ENCODE data around the gene DGKD. TPM values are rescaled to one million over a fixed set of nuclear protein-coding genes. Genes with fewer than 3 reads are reported as not detected.

The DGKD gene
- total and polyA plus RNA-seq, 2 donors (not counting 1 experiment from before 2014, with no cell fraction given) = 224 to 396 TPM

DNA sequence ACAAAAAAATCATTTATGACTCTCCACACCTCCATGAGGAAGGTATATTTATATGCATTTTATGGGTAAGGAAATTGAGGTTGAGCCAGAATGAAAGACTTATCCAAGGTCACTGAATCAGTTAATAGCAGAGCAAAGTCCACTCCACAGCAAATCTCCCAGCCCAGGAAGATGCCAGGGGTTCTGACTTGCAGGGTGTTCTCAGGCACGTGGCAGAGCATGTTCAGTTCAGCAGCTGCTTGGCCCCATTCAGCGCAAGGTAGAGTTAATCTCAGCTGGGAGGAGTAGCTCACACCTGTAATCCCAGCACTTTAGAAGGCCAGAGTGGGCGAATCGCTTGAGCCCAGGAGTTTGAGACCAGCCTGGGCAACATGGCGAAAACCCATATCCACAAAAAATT is 17.8 kb upstream of the DGKD start:
- peak overlapping the region; percentile 28 for H3K27ac Mint-ChIP-seq
- 94% methylated on average over 5 of the region's 5 CpGs for WGBS (ENCODE audit: insufficient coverage)
- peaks cover 63 to 80% of the 10 kb centered on the region in 2 donors for H3K4me1 ChIP-seq (ENCODE audit: control insufficient read depth in 2 of 2, insufficient read depth in 2 of 2, low read length in 2 of 2)
- TF ChIP-seq EZH2 (IDR thresholded peaks at IDR 0.05; ENCODE audit: borderline replicate concordance, insufficient read depth, low read depth, low read length, poor library complexity, severe bottlenecking) = no peak
- TF ChIP-seq, protein P1, sequence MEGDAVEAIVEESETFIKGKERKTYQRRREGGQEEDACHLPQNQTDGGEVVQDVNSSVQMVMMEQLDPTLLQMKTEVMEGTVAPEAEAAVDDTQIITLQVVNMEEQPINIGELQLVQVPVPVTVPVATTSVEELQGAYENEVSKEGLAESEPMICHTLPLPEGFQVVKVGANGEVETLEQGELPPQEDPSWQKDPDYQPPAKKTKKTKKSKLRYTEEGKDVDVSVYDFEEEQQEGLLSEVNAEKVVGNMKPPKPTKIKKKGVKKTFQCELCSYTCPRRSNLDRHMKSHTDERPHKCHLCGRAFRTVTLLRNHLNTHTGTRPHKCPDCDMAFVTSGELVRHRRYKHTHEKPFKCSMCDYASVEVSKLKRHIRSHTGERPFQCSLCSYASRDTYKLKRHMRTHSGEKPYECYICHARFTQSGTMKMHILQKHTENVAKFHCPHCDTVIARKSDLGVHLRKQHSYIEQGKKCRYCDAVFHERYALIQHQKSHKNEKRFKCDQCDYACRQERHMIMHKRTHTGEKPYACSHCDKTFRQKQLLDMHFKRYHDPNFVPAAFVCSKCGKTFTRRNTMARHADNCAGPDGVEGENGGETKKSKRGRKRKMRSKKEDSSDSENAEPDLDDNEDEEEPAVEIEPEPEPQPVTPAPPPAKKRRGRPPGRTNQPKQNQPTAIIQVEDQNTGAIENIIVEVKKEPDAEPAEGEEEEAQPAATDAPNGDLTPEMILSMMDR (IDR thresholded peaks at IDR 0.05) = no peak
- intact Hi-C loops (cut with micrococcal nuclease) = no loop called here
- H4K20me1 ChIP-seq (ENCODE audit: control insufficient read depth, insufficient read depth, low read length, poor library complexity, severe bottlenecking) = no peaks in the 10 kb centered on the region
- ChIA-PET POLR2A (interaction anchor here (0.6 kb wide), 1 partner anchor 41 kb away, joined by 8 read pairs; no protein-coding TSS in a partner anchor), CTCF (interaction anchor here (0.7 kb wide), 1 partner anchor 84 kb away, joined by 4 read pairs; no protein-coding TSS in a partner anchor)
- H3K27ac ChIP-seq (ENCODE audit: low read length in 2 of 2) = no peak overlapping the region
- no peak overlapping the region for H3K9ac ChIP-seq (ENCODE audit: low read length)
- no peaks in the 10 kb centered on the region for H3K27me3 ChIP-seq (replicated peaks in 1 of 4; ENCODE audit: control extremely low read depth in 1 of 4, control insufficient read depth in 3 of 4, insufficient read depth in 4 of 4, low read length in 3 of 4)
- no peak overlapping the region for H3K4me2 ChIP-seq (replicated peaks; ENCODE audit: low read depth, low read length, poor library complexity, severe bottlenecking)
- no peaks in the 10 kb centered on the region for H3K79me2 ChIP-seq (ENCODE audit: control insufficient read depth, insufficient read depth, low read length)
- ATAC-seq (ENCODE audit: low read depth) (no peak), DNase-seq (no peak)
- peaks cover 79% of the 10 kb centered on the region for H3K4me1 Mint-ChIP-seq
- no peaks in the 10 kb centered on the region for H3K9me3 ChIP-seq (ENCODE audit: control extremely low read depth in 1 of 3, control insufficient read depth in 2 of 3, insufficient read depth in 1 of 3, low read length in 2 of 3)
- no peaks in the 10 kb centered on the region for H3K27me3 Mint-ChIP-seq
- H2AFZ ChIP-seq (ENCODE audit: insufficient read depth, low read depth, low read length, poor library complexity, severe bottlenecking) = no peak overlapping the region
- no peak overlapping the region for H3K4me3 ChIP-seq (ENCODE audit: control extremely low read depth in 1 of 5, extremely low read depth in 1 of 5, insufficient read depth in 1 of 5, low read depth in 2 of 5, low read length in 4 of 5)
- H3K4me3 Mint-ChIP-seq = no peak overlapping the region
- no peaks in the 10 kb centered on the region for H3K9me3 Mint-ChIP-seq (ENCODE audit: insufficient read depth)
- H3K36me3 ChIP-seq (replicated peaks in 1 of 2; ENCODE audit: control extremely low read depth in 1 of 2, control insufficient read depth in 1 of 2, extremely low read depth in 1 of 2, insufficient read depth in 2 of 2, low read length in 1 of 2) = no peaks in the 10 kb centered on the region

DNA sequence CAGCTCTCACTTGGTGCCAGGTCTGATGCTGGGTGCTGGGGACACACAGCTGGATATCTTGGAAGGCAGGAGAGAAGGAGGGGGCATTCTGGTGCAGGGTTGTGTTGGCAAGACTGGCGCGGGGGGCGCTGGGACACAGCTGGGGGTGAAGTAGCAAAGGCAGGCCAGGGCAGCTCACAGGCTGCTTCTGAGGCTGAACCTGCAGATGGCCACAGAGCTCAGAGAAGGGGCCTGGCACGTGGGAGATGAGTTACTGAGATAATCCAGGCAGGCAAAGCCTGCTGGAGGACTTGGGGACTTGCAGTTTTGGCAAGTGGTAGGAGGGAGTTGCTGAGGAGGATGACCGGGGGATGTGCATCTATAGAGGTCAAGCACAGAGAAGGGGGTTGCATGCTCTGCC is 16.2 kb upstream of the DGKD start:
- H3K4me3 Mint-ChIP-seq = peak overlapping the region; percentile 23
- intact Hi-C loops (cut with micrococcal nuclease) = no loop called here
- Histone ChIP-seq H3K9ac (ENCODE audit: low read length) (no peak overlapping the region), H3K27ac (ENCODE audit: low read length in 2 of 2) (no peak overlapping the region), H3K4me2 (replicated peaks; ENCODE audit: low read depth, low read length, poor library complexity, severe bottlenecking) (peak overlapping the region; percentile 60), H3K79me2 (ENCODE audit: control insufficient read depth, insufficient read depth, low read length) (no peaks in the 10 kb centered on the region), H3K9me3 (ENCODE audit: control extremely low read depth in 1 of 3, control insufficient read depth in 2 of 3, insufficient read depth in 1 of 3, low read length in 2 of 3) (no peaks in the 10 kb centered on the region), H2AFZ (ENCODE audit: insufficient read depth, low read depth, low read length, poor library complexity, severe bottlenecking) (no peak overlapping the region), H3K4me1 (ENCODE audit: control insufficient read depth in 2 of 2, insufficient read depth in 2 of 2, low read length in 2 of 2) (peaks cover 49 to 73% of the 10 kb centered on the region in 2 donors), H3K4me3 (ENCODE audit: control extremely low read depth in 1 of 5, extremely low read depth in 1 of 5, insufficient read depth in 1 of 5, low read depth in 2 of 5, low read length in 4 of 5) (no peak overlapping the region), H4K20me1 (ENCODE audit: control insufficient read depth, insufficient read depth, low read length, poor library complexity, severe bottlenecking) (no peaks in the 10 kb centered on the region), H3K36me3 (replicated peaks in 1 of 2; ENCODE audit: control extremely low read depth in 1 of 2, control insufficient read depth in 1 of 2, extremely low read depth in 1 of 2, insufficient read depth in 2 of 2, low read length in 1 of 2) (no peaks in the 10 kb centered on the region), H3K27me3 (replicated peaks in 1 of 4; ENCODE audit: control extremely low read depth in 1 of 4, control insufficient read depth in 3 of 4, insufficient read depth in 4 of 4, low read length in 3 of 4) (no peaks in the 10 kb centered on the region)
- WGBS (ENCODE audit: insufficient coverage) = 89% methylated on average over 4 of the region's 5 CpGs
- ATAC-seq (ENCODE audit: low read depth) (no peak), DNase-seq (no peak)
- ChIA-PET CTCF (interaction anchor here (2.0 kb wide), 1 partner anchor 9 kb away, joined by 8 read pairs; no protein-coding TSS in a partner anchor), POLR2A (interaction anchor here (2.0 kb wide), 1 partner anchor 16 kb away, joined by 9 read pairs; the partner anchor contains the start of gene DGKD)
- TF ChIP-seq EZH2 (IDR thresholded peaks at IDR 0.05; ENCODE audit: borderline replicate concordance, insufficient read depth, low read depth, low read length, poor library complexity, severe bottlenecking) = no peak
- TF ChIP-seq, protein P1 (IDR thresholded peaks at IDR 0.05) = no peak
- H3K27ac Mint-ChIP-seq = peak overlapping the region; percentile 10
- no peaks in the 10 kb centered on the region for H3K27me3 Mint-ChIP-seq
- peaks cover 73% of the 10 kb centered on the region for H3K4me1 Mint-ChIP-seq
- H3K9me3 Mint-ChIP-seq (ENCODE audit: insufficient read depth) = no peaks in the 10 kb centered on the region
